Esophagus muscularis mucosa (tissue), 4 donors: ENCODE data around the gene SBK1. TPM values are rescaled to one million over a fixed set of nuclear protein-coding genes. Genes with fewer than 3 reads are reported as not detected.
A peak's percentile ranks its signal among the peaks of the same experiment; 100 is the strongest.
"Not testable (repeated sequence)": the region's sequence is repeated elsewhere in the genome, so short reads cannot be mapped to it uniquely, and the experiment has no call there.

ENCODE experiments used
- DNase-seq: peaks from one replicate; pipeline ENCODE4 v3.0.0-alpha.2; 2017; ENCODE audit errors: extremely low spot score
- H3K27ac ChIP-seq, 4 donors: fragments of 200-600 bp; sonication (generic); replicated peaks in 1 of 4; 1 replicate in 3 of 4; 2 replicates in 1 of 4; pipeline ENCODE4 v1.5.1; 2016 to 2019; ENCODE audit warnings: mild to moderate bottlenecking in 1 of 4
- H3K27me3 ChIP-seq, 4 donors: fragments of 200-600 bp; sonication (generic); one replicate each; pipeline versions ENCODE4 v1.5.1 to v1.6.0; 2016 to 2019
- H3K36me3 ChIP-seq, 4 donors: fragments of 200-600 bp; sonication (generic); one replicate each; pipeline ENCODE4 v1.5.1; 2016 to 2019
- H3K4me1 ChIP-seq, 4 donors: fragments of 200-600 bp; sonication (generic); one replicate each; pipeline ENCODE4 v1.5.1; 2016 to 2019
- H3K4me3 ChIP-seq, 4 donors: fragments of 200-600 bp; sonication (generic); 1 replicate in 2 of 4; 2 replicates in 2 of 4; pipeline ENCODE4 v1.5.1; 2016 to 2019; ENCODE audit warnings: mild to moderate bottlenecking in 4 of 4, moderate library complexity in 1 of 4
- H3K9me3 ChIP-seq, 4 donors: fragments of 200-600 bp; sonication (generic); 1 replicate in 3 of 4; 2 replicates in 1 of 4; pipeline ENCODE4 v1.5.1; 2016 to 2019
- CTCF ChIP-seq, 3 experiments: fragments of 200-600 bp in 2 of 3; fragments of 450-650 bp in 1 of 3; sonication (generic) in 2 of 3; IDR thresholded peaks; one replicate each; pipeline ENCODE4 v1.5.1; 2017 to 2019; ENCODE audit warnings: antibody characterized with exemption in 3 of 3, mild to moderate bottlenecking in 2 of 3, moderate library complexity in 1 of 3
- WGBS: methylation state at CpG from one replicate; pipeline ENCODE4 v1.1.5; 2018; 5-methylcytosine and 5-hydroxymethylcytosine counted together
- intact Hi-C: fragments of 100-400 bp; cut with DNase I; formaldehyde crosslinking; loops from one replicate; pipeline ENCODE4 v1.15.1; 2023
- small RNA-seq, 3 donors: library from RNA; depleted of rRNA; stranded (forward); fragments of <200 nt; gene quantifications; one replicate each; pipeline ENCODE3, GENCODE V24; 2016
- total RNA-seq, 4 donors: library from RNA; depleted of rRNA; stranded (reverse); fragments of >200 nt; gene quantifications; one replicate each; pipeline versions ENCODE4 v1.1.0 to v1.2.1, GENCODE V29; 2016

SBK1 gene
- total RNA-seq, 4 donors from 2014 or later: under 0.01 to 0.78 (median 0.17) TPM

GRCh38 chr16:28336940-28337710 lies 44.8 kb downstream of the SBK1 start:
- 75% methylated on average over 4 of the region's 5 CpGs for WGBS
- H3K9me3 ChIP-seq, H3K4me3 ChIP-seq, H3K4me1 ChIP-seq, H3K36me3 ChIP-seq, H3K27me3 ChIP-seq, intact Hi-C loops, DNase-seq, H3K27ac ChIP-seq: not testable (repeated sequence)

- DNase-seq, H3K4me3 ChIP-seq, H3K36me3 ChIP-seq, intact Hi-C loops, H3K9me3 ChIP-seq, H3K4me1 ChIP-seq, H3K27me3 ChIP-seq, H3K27ac ChIP-seq: not testable (repeated sequence)
- WGBS: 88% methylated on average over 6 of the region's 6 CpGs
Measured at GRCh38 chr16:28338230-28338629, 45.9 kb downstream of the SBK1 start.

- H3K27ac ChIP-seq, H3K36me3 ChIP-seq, H3K9me3 ChIP-seq, H3K4me1 ChIP-seq, H3K4me3 ChIP-seq, H3K27me3 ChIP-seq, intact Hi-C loops: not testable (repeated sequence)
- peak; percentile 4 for DNase-seq
- no CpG with 5 or more reads among the region's 5 CpGs for WGBS
Measured at GRCh38 chr16:28362600-28362999, 70.3 kb downstream of the SBK1 start.

- H3K27ac ChIP-seq, intact Hi-C loops, H3K4me3 ChIP-seq, DNase-seq, H3K27me3 ChIP-seq, H3K36me3 ChIP-seq, H3K4me1 ChIP-seq, H3K9me3 ChIP-seq: not testable (repeated sequence)
- WGBS: no CpG with 5 or more reads among the region's 5 CpGs
Measured at GRCh38 chr16:28363408-28363807, 71.1 kb downstream of the SBK1 start, which contains the start of gene NPIPB6. TSS of gene NPIPB6 (minus strand) at chr16:28363508. CDS start at chr16:28362822, 686 bp downstream.

GRCh38 chr16:28364268-28365173 lies 72.2 kb downstream of the SBK1 start:
- no CpG with 5 or more reads among the region's 75 CpGs for WGBS
- H3K36me3 ChIP-seq, DNase-seq, H3K4me1 ChIP-seq, H3K9me3 ChIP-seq, intact Hi-C loops, H3K27me3 ChIP-seq, H3K27ac ChIP-seq: not testable (repeated sequence)
- peak overlapping the region in 1 of 4 donors; percentile 27 for H3K4me3 ChIP-seq
- TF ChIP-seq CTCF (IDR thresholded peaks at IDR 0.05): peak in 1 of 3 experiments; percentile 18

GRCh38 chr16:28367926-28368325 lies 75.6 kb downstream of the SBK1 start:
- intact Hi-C loops, H3K36me3 ChIP-seq, H3K27ac ChIP-seq, H3K4me1 ChIP-seq, H3K27me3 ChIP-seq, H3K9me3 ChIP-seq, H3K4me3 ChIP-seq: not testable (repeated sequence)
- peak; percentile 24 for DNase-seq
- WGBS: no CpG with 5 or more reads among the region's 32 CpGs

Small RNA genes within 50 kb of the gene (small RNA-seq; reads per million reads assigned to genes)
- gene AC138904.2: 0 reads per million in 3 donors

Other genes with a start within 250 kb of the SBK1 start
- gene GSG1L, start 228.8 kb upstream of the SBK1 start, total RNA-seq: under 1 TPM in 2 of 4 donors, not detected in 2; 0.19 to 0.83 TPM
- gene XPO6, start 80.6 kb upstream of the SBK1 start, total RNA-seq: 10 to 100 TPM; 39.0 to 68.3 (median 51.1) TPM
- gene NPIPB6, start 71.0 kb downstream of the SBK1 start, total RNA-seq: 1 to 10 TPM in 2 of 4 donors, under 1 TPM in 1, not detected in 1; 0.58 to 3.3 (median 2.7) TPM
- gene EIF3CL, start 111.3 kb downstream of the SBK1 start, total RNA-seq: 100 to 1,000 TPM; 113 to 225 (median 116) TPM
- gene NPIPB7, start 179.8 kb downstream of the SBK1 start, total RNA-seq: under 1 TPM in 1 of 4 donors, not detected in 3; 0.75 TPM
- 10 to 100 TPM; 10.3 to 23.3 (median 16.6) TPM for gene CLN3, start 199.5 kb downstream of the SBK1 start, total RNA-seq
- gene APOBR, start 202.1 kb downstream of the SBK1 start, total RNA-seq: 1 to 10 TPM in 3 of 4 donors, under 1 TPM in 1; 0.83 to 3.5 (median 1.6) TPM
- gene IL27, start 214.3 kb downstream of the SBK1 start, total RNA-seq: not detected
- 10 to 100 TPM; 30.3 to 66.1 (median 51.3) TPM for gene NUPR1, start 246.4 kb downstream of the SBK1 start, total RNA-seq